B cell (primary cell): ENCODE data around the gene CFAP73. TPM values are rescaled to one million over a fixed set of nuclear protein-coding genes. Genes with fewer than 3 reads are reported as not detected.

ENCODE experiments used
- ATAC-seq: fragments of 200-7000 bp; cut with Tn5 transposase; one replicate; pipeline ENCODE4 v1.10.0; 2021; ENCODE audit warnings: low read depth, mild to moderate bottlenecking, moderate number of reproducible peaks, moderate library complexity
- CTCF ChIA-PET: fragments of 350-600 bp; sonication (Branson Sonifier 250); formaldehyde crosslinking; loops from one replicate; lab custom pipeline; 2021; ENCODE audit warnings: antibody characterized with exemption, inconsistent platforms; lab: Charles Lee
- POLR2A ChIA-PET: fragments of 350-600 bp; sonication (Branson Sonifier 250); formaldehyde crosslinking; loops from one replicate; lab custom pipeline; 2021; ENCODE audit warnings: antibody characterized with exemption; lab: Charles Lee
- DNase-seq: peaks from one replicate; pipeline ENCODE4 v3.0.0; 2013
- H2AFZ ChIP-seq: 2 replicates; pipeline ENCODE4 v1.6.1; 2012; ENCODE audit warnings: mild to moderate bottlenecking, low read depth, low read length; ENCODE audit not compliant: insufficient read depth, poor library complexity, severe bottlenecking
- H3K27ac ChIP-seq, 2 donors: 1 replicate in 1 of 2; 2 replicates in 1 of 2; pipeline ENCODE4 v1.5.1; 2012 to 2013; ENCODE audit warnings: low read length in 2 of 2, mild to moderate bottlenecking in 2 of 2, moderate library complexity in 1 of 2
- H3K27me3 ChIP-seq, 4 experiments: fragments of 200-600 bp in 1 of 4; sonication (generic) in 1 of 4; replicated peaks in 1 of 4; 1 replicate in 2 of 4; 2 replicates in 2 of 4; pipeline versions ENCODE4 v1.6.1 to v1.7.0; 2013 to 2016; ENCODE audit warnings: low read length in 3 of 4, mild to moderate bottlenecking in 2 of 4, mixed read lengths in 1 of 4, moderate library complexity in 1 of 4; ENCODE audit not compliant: insufficient read depth in 4 of 4, control insufficient read depth in 3 of 4; ENCODE audit errors: control extremely low read depth in 1 of 4
- H3K36me3 ChIP-seq, 2 experiments: replicated peaks in 1 of 2; 1 replicate in 1 of 2; 2 replicates in 1 of 2; pipeline versions ENCODE4 v1.6.1 to v1.7.1; 2013; ENCODE audit warnings: low read length in 1 of 2; ENCODE audit not compliant: insufficient read depth in 2 of 2, control insufficient read depth in 1 of 2; ENCODE audit errors: control extremely low read depth in 1 of 2, extremely low read depth in 1 of 2
- H3K4me1 ChIP-seq, 2 donors: fragments of 200-600 bp in 1 of 2; sonication (generic) in 1 of 2; 1 replicate in 1 of 2; 2 replicates in 1 of 2; pipeline versions ENCODE4 v1.5.1 to v1.6.1; 2013 to 2017; ENCODE audit warnings: low read length in 2 of 2; ENCODE audit not compliant: control insufficient read depth in 2 of 2, insufficient read depth in 2 of 2
- H3K4me2 ChIP-seq: replicated peaks from 2 replicates; pipeline ENCODE3; 2012; ENCODE audit warnings: mild to moderate bottlenecking, low read depth, low read length; ENCODE audit not compliant: poor library complexity, severe bottlenecking
- H3K4me3 ChIP-seq, 5 experiments: fragments of 200-600 bp in 1 of 5; sonication (generic) in 1 of 5; 1 replicate in 3 of 5; 2 replicates in 2 of 5; pipeline versions ENCODE4 v1.5.1 to v1.7.0; 2011 to 2016; ENCODE audit warnings: low read length in 4 of 5, mild to moderate bottlenecking in 4 of 5, low read depth in 2 of 5, control low read depth in 1 of 5, moderate library complexity in 1 of 5; ENCODE audit not compliant: insufficient read depth in 1 of 5; ENCODE audit errors: control extremely low read depth in 1 of 5, extremely low read depth in 1 of 5
- H3K79me2 ChIP-seq: fragments of 200-600 bp; sonication (generic); one replicate; pipeline ENCODE4 v1.6.0; 2016; ENCODE audit warnings: low read length; ENCODE audit not compliant: control insufficient read depth, insufficient read depth
- H3K9ac ChIP-seq: fragments of 200-600 bp; sonication (generic); 2 replicates; pipeline ENCODE4 v1.6.1; 2017; ENCODE audit warnings: mild to moderate bottlenecking, low read length, moderate library complexity
- H3K9me3 ChIP-seq, 3 donors: one replicate each; pipeline versions ENCODE4 v1.6.1 to v1.7.1; 2013; ENCODE audit warnings: low read length in 2 of 3; ENCODE audit not compliant: control insufficient read depth in 2 of 3, insufficient read depth in 1 of 3; ENCODE audit errors: control extremely low read depth in 1 of 3
- H4K20me1 ChIP-seq: 2 replicates; pipeline ENCODE4 v1.6.0; 2012; ENCODE audit warnings: mild to moderate bottlenecking, low read length; ENCODE audit not compliant: insufficient read depth, control insufficient read depth, poor library complexity, severe bottlenecking
- H3K27ac Mint-ChIP-seq: one replicate; pipeline ENCODE4 v1.8.0; 2021; ENCODE audit warnings: mixed read lengths
- H3K27me3 Mint-ChIP-seq: one replicate; pipeline ENCODE4 v1.8.0; 2021; ENCODE audit warnings: mixed read lengths
- H3K4me1 Mint-ChIP-seq: one replicate; pipeline ENCODE4 v1.8.0; 2021; ENCODE audit warnings: mixed read lengths
- H3K4me3 Mint-ChIP-seq: one replicate; pipeline ENCODE4 v1.8.0; 2021; ENCODE audit warnings: mixed read lengths
- H3K9me3 Mint-ChIP-seq: one replicate; pipeline ENCODE4 v1.8.0; 2022; ENCODE audit warnings: mixed read lengths; ENCODE audit not compliant: insufficient read depth
- EZH2 ChIP-seq: IDR thresholded peaks from 2 replicates; pipeline ENCODE4 v1.6.1; 2012; ENCODE audit warnings: borderline replicate concordance, low read depth, mild to moderate bottlenecking, moderate library complexity, low read length; ENCODE audit not compliant: insufficient read depth, poor library complexity, severe bottlenecking
- WGBS: methylation state at CpG from one replicate; pipeline ENCODE4 v1.1.5; 2013; ENCODE audit warnings: missing lambda C conversion rate; ENCODE audit not compliant: insufficient coverage; 5-methylcytosine and 5-hydroxymethylcytosine counted together
- intact Hi-C: fragments of 100-400 bp; cut with micrococcal nuclease; formaldehyde crosslinking; loops from one replicate; pipeline ENCODE4 v1.10.0; 2022
- polyA plus RNA-seq: library from polyadenylated mRNA; depleted of rRNA; stranded (reverse); fragments of >200 nt; gene quantifications from 2 replicates; pipeline ENCODE4 v1.2.3, GENCODE V29; 2012
- total RNA-seq, 2 donors: library from RNA; stranded (reverse); fragments of 120-200 nt in 1 of 2; gene quantifications; 1 replicate in 1 of 2; 2 replicates in 1 of 2; pipeline versions ENCODE4 v1.2.3 to v1.2.4, GENCODE V29; 2013 to 2022
- TF ChIP-seq, protein P1 (sequence below): fragments of 200-600 bp; IDR thresholded peaks from one replicate; pipeline ENCODE4 v1.8.0; 2022; ENCODE audit warnings: antibody characterized with exemption, mild to moderate bottlenecking

Gene CFAP73
- total and polyA plus RNA-seq, 2 donors (not counting 1 experiment from before 2014, with no cell fraction given) = 0.13 to 5.1 TPM

GRCh38 chr12:113157218-113157859 is 7.8 kb downstream of the CFAP73 start:
- H3K9me3 ChIP-seq = no peaks in the 10 kb centered on the region
- H3K27ac Mint-ChIP-seq = no peak overlapping the region
- ChIA-PET CTCF (interaction anchor here (1.0 to 7.4 kb wide), 2 partner anchors 15 to 82 kb away, joined by 3 to 73 read pairs; no protein-coding TSS in a partner anchor), POLR2A (interaction anchor here (1.1 kb wide), 1 partner anchor 26 kb away, joined by 3 read pairs; no protein-coding TSS in a partner anchor)
- H3K27me3 ChIP-seq = peaks cover 0 to 24% (median 6%) of the 10 kb centered on the region in 4 experiments
- TF ChIP-seq, protein P1, sequence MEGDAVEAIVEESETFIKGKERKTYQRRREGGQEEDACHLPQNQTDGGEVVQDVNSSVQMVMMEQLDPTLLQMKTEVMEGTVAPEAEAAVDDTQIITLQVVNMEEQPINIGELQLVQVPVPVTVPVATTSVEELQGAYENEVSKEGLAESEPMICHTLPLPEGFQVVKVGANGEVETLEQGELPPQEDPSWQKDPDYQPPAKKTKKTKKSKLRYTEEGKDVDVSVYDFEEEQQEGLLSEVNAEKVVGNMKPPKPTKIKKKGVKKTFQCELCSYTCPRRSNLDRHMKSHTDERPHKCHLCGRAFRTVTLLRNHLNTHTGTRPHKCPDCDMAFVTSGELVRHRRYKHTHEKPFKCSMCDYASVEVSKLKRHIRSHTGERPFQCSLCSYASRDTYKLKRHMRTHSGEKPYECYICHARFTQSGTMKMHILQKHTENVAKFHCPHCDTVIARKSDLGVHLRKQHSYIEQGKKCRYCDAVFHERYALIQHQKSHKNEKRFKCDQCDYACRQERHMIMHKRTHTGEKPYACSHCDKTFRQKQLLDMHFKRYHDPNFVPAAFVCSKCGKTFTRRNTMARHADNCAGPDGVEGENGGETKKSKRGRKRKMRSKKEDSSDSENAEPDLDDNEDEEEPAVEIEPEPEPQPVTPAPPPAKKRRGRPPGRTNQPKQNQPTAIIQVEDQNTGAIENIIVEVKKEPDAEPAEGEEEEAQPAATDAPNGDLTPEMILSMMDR = no peak
- no peak for TF ChIP-seq EZH2
- no peak for ATAC-seq
- H2AFZ ChIP-seq = no peak overlapping the region
- H3K4me1 Mint-ChIP-seq = peaks cover 22% of the 10 kb centered on the region
- H3K36me3 ChIP-seq = peaks cover 0 to 36% of the 10 kb centered on the region in 2 experiments
- H3K79me2 ChIP-seq = peaks cover 6% of the 10 kb centered on the region
- peaks cover 15 to 31% of the 10 kb centered on the region in 2 donors for H3K4me1 ChIP-seq
- 89% methylated on average over 8 of the region's 12 CpGs for WGBS
- H3K4me2 ChIP-seq = no peak overlapping the region
- H4K20me1 ChIP-seq = peaks cover 28% of the 10 kb centered on the region
- no peak for DNase-seq
- H3K4me3 ChIP-seq = no peak overlapping the region
- H3K4me3 Mint-ChIP-seq = no peak overlapping the region
- no peaks in the 10 kb centered on the region for H3K9me3 Mint-ChIP-seq
- no peak overlapping the region for H3K9ac ChIP-seq
- no peak overlapping the region for H3K27ac ChIP-seq
- intact Hi-C loops = loop anchor here (10.0 kb wide), 1 partner anchor 253 kb away; the partner anchor contains the start of gene OAS1
- H3K27me3 Mint-ChIP-seq = peaks cover 2% of the 10 kb centered on the region
